Hepatocyte (in vitro differentiated cells): ENCODE measurements around the gene POU2F1. TPM values are rescaled to one million over a fixed set of nuclear protein-coding genes. Genes with fewer than 3 reads are reported as not detected.

ENCODE experiments used
- DNase-seq: peaks from one replicate; pipeline ENCODE4 v3.0.0-alpha.2; 2016; ENCODE audit warnings: low spot score
- H2AFZ ChIP-seq: fragments of 200-600 bp; sonication (generic); 2 replicates; pipeline ENCODE4 v1.6.0; 2016; ENCODE audit warnings: antibody characterized with exemption, mild to moderate bottlenecking
- H3K27ac ChIP-seq: fragments of 200-600 bp; sonication (generic); 2 replicates; pipeline ENCODE4 v1.5.1; 2016; ENCODE audit warnings: mild to moderate bottlenecking
- H3K27me3 ChIP-seq: fragments of 200-600 bp; sonication (generic); 2 replicates; pipeline ENCODE4 v1.6.1; 2016
- H3K36me3 ChIP-seq: fragments of 200-600 bp; sonication (generic); replicated peaks from 2 replicates; pipeline ENCODE4 v1.5.1; 2016; ENCODE audit warnings: low read depth; ENCODE audit not compliant: insufficient read depth
- H3K4me1 ChIP-seq: fragments of 200-600 bp; sonication (generic); 2 replicates; pipeline ENCODE4 v1.5.1; 2016; ENCODE audit warnings: mild to moderate bottlenecking, moderate library complexity; ENCODE audit not compliant: insufficient read depth
- H3K4me2 ChIP-seq: fragments of 200-600 bp; sonication (generic); 2 replicates; pipeline ENCODE4 v1.6.0; 2016
- H3K4me3 ChIP-seq: fragments of 200-600 bp; sonication (generic); 2 replicates; pipeline ENCODE4 v1.5.1; 2016; ENCODE audit warnings: mild to moderate bottlenecking
- H3K79me2 ChIP-seq: fragments of 200-600 bp; sonication (generic); 2 replicates; pipeline ENCODE4 v1.6.0; 2017; ENCODE audit warnings: mild to moderate bottlenecking
- H3K9me2 ChIP-seq: fragments of 200-600 bp; sonication (generic); replicated peaks from 2 replicates; pipeline ENCODE4 v1.6.0; 2017; ENCODE audit warnings: mild to moderate bottlenecking; ENCODE audit not compliant: insufficient read depth
- H3K9me3 ChIP-seq: fragments of 200-600 bp; sonication (generic); 2 replicates; pipeline ENCODE4 v1.5.1; 2016; ENCODE audit warnings: low read depth, mild to moderate bottlenecking
- H4K20me1 ChIP-seq: fragments of 200-600 bp; sonication (generic); 2 replicates; pipeline ENCODE4 v1.6.0; 2016; ENCODE audit warnings: mild to moderate bottlenecking; ENCODE audit not compliant: insufficient read depth, poor library complexity, severe bottlenecking
- CTCF ChIP-seq: fragments of 200-600 bp; sonication (generic); IDR thresholded peaks from 2 replicates; pipeline ENCODE4 v1.5.1; 2016; ENCODE audit warnings: antibody characterized with exemption, mild to moderate bottlenecking; ENCODE audit not compliant: poor library complexity
- EZH2 ChIP-seq: fragments of 200-600 bp; sonication (generic); IDR thresholded peaks from 2 replicates; pipeline ENCODE4 v1.6.1; 2016; ENCODE audit warnings: antibody characterized with exemption, mild to moderate bottlenecking, borderline replicate concordance
- EZH2phosphoT487 ChIP-seq: fragments of 200-600 bp; sonication (generic); IDR thresholded peaks from one replicate; pipeline ENCODE4 v1.6.1; 2018; ENCODE audit warnings: antibody characterized with exemption, mild to moderate bottlenecking, low read depth, moderate library complexity; ENCODE audit not compliant: unreplicated experiment, severe bottlenecking
- WGBS: methylation state at CpG from one replicate; pipeline ENCODE4 v1.1.6; 2016; ENCODE audit warnings: low lambda C conversion rate; ENCODE audit errors: missing lambda C conversion rate; 5-methylcytosine and 5-hydroxymethylcytosine counted together
- polyA plus RNA-seq: library from polyadenylated mRNA; unstranded; fragments of >200 nt; fragmentation: Nextera tagmentation; extraction: Ambion mirVana; gene quantifications from 2 replicates; pipeline ENCODE4 v1.2.1, GENCODE V29; 2016
- total RNA-seq: library from RNA; depleted of rRNA; stranded (reverse); fragments of >200 nt; gene quantifications from 2 replicates; pipeline ENCODE4 v1.2.3, GENCODE V29; 2014

POU2F1 gene
- total and polyA plus RNA-seq, 2 experiments from 2014 or later, result 11.9 to 14.5 TPM

DNA sequence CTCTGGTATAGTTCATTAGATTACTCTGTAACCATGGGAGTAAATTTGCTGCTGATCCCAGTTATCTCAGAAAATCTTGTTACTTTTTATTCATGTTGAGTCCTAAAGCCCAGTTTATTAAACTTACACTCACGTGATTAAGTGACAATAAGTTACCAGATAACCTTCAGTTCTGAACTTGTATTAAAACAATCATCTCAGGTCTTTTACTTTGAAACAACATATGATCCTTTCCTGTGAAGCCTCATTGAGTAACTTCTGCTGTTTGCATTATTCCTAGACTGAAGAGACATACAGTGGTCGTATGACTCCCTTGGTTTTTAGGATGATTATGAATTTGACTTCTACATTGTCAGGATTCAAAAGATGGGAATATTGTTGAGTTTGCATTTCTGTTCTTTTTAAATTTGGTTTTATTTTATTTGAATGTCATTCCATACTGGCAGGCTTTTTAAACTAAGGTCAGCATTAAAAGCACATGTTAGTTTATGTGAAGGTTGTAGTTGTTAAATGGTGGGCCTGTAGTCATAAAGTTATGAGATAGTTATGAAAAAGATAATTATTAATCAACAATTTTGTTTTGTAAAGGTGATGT lies 179.8 kb downstream of the POU2F1 start:
- Histone ChIP-seq H3K36me3 (no peaks in the 10 kb centered on the region), H3K79me2 (no peaks in the 10 kb centered on the region), H3K9me3 (no peaks in the 10 kb centered on the region), H3K27me3 (no peaks in the 10 kb centered on the region), H3K4me2 (no peak overlapping the region), H2AFZ (no peak overlapping the region), H3K4me3 (no peak overlapping the region), H3K27ac (no peak overlapping the region), H3K4me1 (no peaks in the 10 kb centered on the region), H4K20me1 (no peaks in the 10 kb centered on the region), H3K9me2 (no peaks in the 10 kb centered on the region)
- no peak for DNase-seq
- 81% methylated on average over 2 of the region's 2 CpGs for WGBS
- TF ChIP-seq CTCF, result no peak
- TF ChIP-seq EZH2phosphoT487, result no peak
- TF ChIP-seq EZH2, result no peak

- Histone ChIP-seq H2AFZ (no peak overlapping the region), H3K79me2 (no peaks in the 10 kb centered on the region), H3K27ac (no peak overlapping the region), H3K27me3 (no peaks in the 10 kb centered on the region), H3K36me3 (no peaks in the 10 kb centered on the region), H3K4me2 (no peak overlapping the region), H3K4me3 (no peak overlapping the region), H3K9me3 (no peaks in the 10 kb centered on the region), H3K4me1 (no peaks in the 10 kb centered on the region), H3K9me2 (no peaks in the 10 kb centered on the region), H4K20me1 (no peaks in the 10 kb centered on the region)
- peak; percentile 66 for TF ChIP-seq CTCF
- TF ChIP-seq EZH2phosphoT487, result no peak
- TF ChIP-seq EZH2, result no peak
- WGBS, result 60% methylated on average over 8 of the region's 8 CpGs
- peak; percentile 71 for DNase-seq
Measured at GRCh38 chr1:167401260-167401873, 180.7 kb downstream of the POU2F1 start.

GRCh38 chr1:167404161-167404888 lies 183.6 kb downstream of the POU2F1 start:
- H3K4me1 ChIP-seq, result no peaks in the 10 kb centered on the region
- H3K27ac ChIP-seq, result no peak overlapping the region
- H3K9me2 ChIP-seq, result no peaks in the 10 kb centered on the region
- no peaks in the 10 kb centered on the region for H3K27me3 ChIP-seq
- no peaks in the 10 kb centered on the region for H3K36me3 ChIP-seq
- DNase-seq, result no peak
- H3K4me2 ChIP-seq, result no peak overlapping the region
- no peaks in the 10 kb centered on the region for H3K9me3 ChIP-seq
- TF ChIP-seq EZH2 (no peak), EZH2phosphoT487 (no peak), CTCF (no peak)
- no peak overlapping the region for H3K4me3 ChIP-seq
- 90% methylated on average over 4 of the region's 4 CpGs for WGBS
- no peaks in the 10 kb centered on the region for H3K79me2 ChIP-seq
- H2AFZ ChIP-seq, result no peak overlapping the region
- H4K20me1 ChIP-seq, result no peaks in the 10 kb centered on the region
